ENCODE measurements around the gene MEP1A. TPM values are rescaled to one million over a fixed set of nuclear protein-coding genes. Genes with fewer than 3 reads are reported as not detected.

Gene MEP1A
- total RNA-seq, 1 donor from 2014 or later: not detected

DNA sequence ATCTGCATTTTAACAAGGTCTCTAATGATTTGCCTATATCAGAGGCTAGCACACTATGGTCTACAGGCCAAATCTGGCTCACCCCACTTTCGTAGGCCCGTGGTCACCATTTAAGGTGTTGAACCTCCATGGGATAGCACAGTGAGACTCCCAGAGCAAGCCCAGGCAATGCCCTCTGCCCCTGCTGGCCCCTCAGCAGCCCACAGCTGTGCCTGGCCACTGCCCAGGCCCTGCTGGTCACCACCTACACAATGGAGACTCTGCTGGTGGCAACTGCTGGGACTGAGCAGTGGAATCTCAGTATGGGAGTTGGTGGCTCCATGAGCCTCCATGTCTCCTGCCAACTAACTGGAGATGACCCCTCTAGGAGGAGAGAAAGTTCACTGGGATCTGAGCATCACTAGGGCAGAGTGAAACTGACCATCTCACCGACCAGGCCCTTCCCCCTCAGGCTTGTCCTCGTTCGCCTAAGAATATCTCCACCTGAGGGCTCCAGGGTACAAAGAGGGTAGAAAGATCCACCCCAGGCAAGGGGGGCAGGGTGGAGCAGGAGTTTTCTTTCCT lies 44.2 kb upstream of the MEP1A start:
- Mint-ChIP-seq H3K4me3 (ENCODE audit: unreplicated experiment) (no peak overlapping the region), H3K36me3 (ENCODE audit: low read depth) (no peaks in the 10 kb centered on the region), H3K9me3 (ENCODE audit: low read depth) (no peaks in the 10 kb centered on the region), H3K27ac (ENCODE audit: unreplicated experiment) (no peak overlapping the region), H3K27me3 (ENCODE audit: low read depth) (peaks cover 16% of the 10 kb centered on the region), H3K4me1 (ENCODE audit: low read depth) (no peaks in the 10 kb centered on the region)
- TF ChIP-seq CTCF (IDR thresholded peaks at IDR 0.05): no peak
- no peak for DNase-seq (ENCODE audit: low spot score)

- no peaks in the 10 kb centered on the region for H3K4me1 Mint-ChIP-seq (ENCODE audit: low read depth)
- no peaks in the 10 kb centered on the region for H3K36me3 Mint-ChIP-seq (ENCODE audit: low read depth)
- peaks cover 14% of the 10 kb centered on the region for H3K27me3 Mint-ChIP-seq (ENCODE audit: low read depth)
- no peak for TF ChIP-seq CTCF (IDR thresholded peaks at IDR 0.05)
- H3K4me3 Mint-ChIP-seq (ENCODE audit: unreplicated experiment): no peak overlapping the region
- H3K27ac Mint-ChIP-seq (ENCODE audit: unreplicated experiment): no peak overlapping the region
- no peaks in the 10 kb centered on the region for H3K9me3 Mint-ChIP-seq (ENCODE audit: low read depth)
- no peak for DNase-seq (ENCODE audit: low spot score)
Measured at GRCh38 chr6:46749731-46750130, 43.5 kb upstream of the MEP1A start.

DNA sequence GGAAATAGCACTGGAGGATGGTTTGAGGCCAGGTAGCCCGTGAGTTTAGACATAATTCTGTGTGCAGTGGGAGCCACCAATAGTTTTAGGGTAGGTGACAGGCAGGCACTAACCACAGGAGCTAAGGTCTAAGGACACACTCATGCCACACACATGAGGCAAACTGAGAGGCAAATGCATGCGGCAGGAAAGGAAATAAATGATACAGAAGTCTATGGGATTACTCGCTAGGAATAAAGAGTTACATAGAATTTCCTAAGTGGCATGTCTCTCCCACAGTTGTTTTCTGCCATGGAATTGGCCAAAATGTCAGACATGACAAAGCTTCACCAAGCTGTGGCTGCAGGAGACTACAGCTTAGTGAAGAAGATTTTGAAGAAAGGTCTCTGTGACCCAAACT lies 41.5 kb upstream of the MEP1A start:
- Mint-ChIP-seq H3K4me1 (ENCODE audit: low read depth) (no peaks in the 10 kb centered on the region), H3K4me3 (ENCODE audit: unreplicated experiment) (no peak overlapping the region), H3K27me3 (ENCODE audit: low read depth) (no peaks in the 10 kb centered on the region), H3K9me3 (ENCODE audit: low read depth) (no peaks in the 10 kb centered on the region), H3K36me3 (ENCODE audit: low read depth) (no peaks in the 10 kb centered on the region), H3K27ac (ENCODE audit: unreplicated experiment) (no peak overlapping the region)
- no peak for TF ChIP-seq CTCF (IDR thresholded peaks at IDR 0.05)
- no peak for DNase-seq (ENCODE audit: low spot score)

DNA sequence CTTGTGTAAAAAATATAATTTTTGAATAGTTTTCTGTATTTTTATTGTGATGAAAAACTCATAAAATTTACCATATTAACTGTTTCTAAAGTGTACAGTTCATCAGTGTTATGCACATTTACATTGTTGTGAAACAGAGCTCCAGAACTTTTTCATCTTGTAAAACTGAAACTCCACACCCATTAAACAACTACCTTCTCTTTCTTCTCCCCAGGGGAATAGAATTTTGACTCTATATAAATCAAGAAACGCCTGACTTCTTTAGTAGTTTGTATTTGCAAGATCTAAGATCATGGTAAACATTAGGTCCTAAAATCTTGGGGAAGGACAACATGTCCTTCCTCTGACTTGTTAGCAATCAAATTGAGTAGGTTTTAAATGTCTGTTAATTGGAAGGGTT lies 37.3 kb upstream of the MEP1A start:
- Mint-ChIP-seq H3K27ac (ENCODE audit: unreplicated experiment) (no peak overlapping the region), H3K9me3 (ENCODE audit: low read depth) (no peaks in the 10 kb centered on the region), H3K27me3 (ENCODE audit: low read depth) (no peaks in the 10 kb centered on the region), H3K4me3 (ENCODE audit: unreplicated experiment) (no peak overlapping the region), H3K4me1 (ENCODE audit: low read depth) (no peaks in the 10 kb centered on the region), H3K36me3 (ENCODE audit: low read depth) (no peaks in the 10 kb centered on the region)
- DNase-seq (ENCODE audit: low spot score): no peak
- no peak for TF ChIP-seq CTCF (IDR thresholded peaks at IDR 0.05)

GRCh38 chr6:46756469-46757213 lies 36.5 kb upstream of the MEP1A start:
- H3K27me3 Mint-ChIP-seq (ENCODE audit: low read depth): no peaks in the 10 kb centered on the region
- H3K36me3 Mint-ChIP-seq (ENCODE audit: low read depth): no peaks in the 10 kb centered on the region
- no peak overlapping the region for H3K4me3 Mint-ChIP-seq (ENCODE audit: unreplicated experiment)
- no peak for TF ChIP-seq CTCF (IDR thresholded peaks at IDR 0.05)
- H3K9me3 Mint-ChIP-seq (ENCODE audit: low read depth): no peaks in the 10 kb centered on the region
- H3K27ac Mint-ChIP-seq (ENCODE audit: unreplicated experiment): no peak overlapping the region
- no peaks in the 10 kb centered on the region for H3K4me1 Mint-ChIP-seq (ENCODE audit: low read depth)
- DNase-seq (ENCODE audit: low spot score): no peak
